Right lobe of liver (tissue), 6 donors: ENCODE results near the gene COL16A1. TPM values are rescaled to one million over a fixed set of nuclear protein-coding genes. Genes with fewer than 3 reads are reported as not detected.

ENCODE experiments used
- ATAC-seq, 4 donors: fragments of 200-7000 bp; cut with Tn5 transposase; one replicate each; pipeline ENCODE4 v1.9.1; 2020; ENCODE audit warnings: mild to moderate bottlenecking in 4 of 4, moderate library complexity in 4 of 4
- DNase-seq, 3 donors: peaks; one replicate each; pipeline ENCODE4 v3.0.0-alpha.2; 2020
- H3K27ac ChIP-seq, 3 donors: fragments of 200-600 bp; one replicate each; pipeline ENCODE4 v1.8.0; 2022
- H3K27me3 ChIP-seq, 2 donors: fragments of 200-600 bp; one replicate each; pipeline ENCODE4 v1.8.0; 2022
- H3K36me3 ChIP-seq, 4 donors: fragments of 200-600 bp; sonication (generic) in 1 of 4; one replicate each; pipeline versions ENCODE4 v1.5.1 to v1.8.0; 2017 to 2022; ENCODE audit warnings: control low read depth in 1 of 4
- H3K4me1 ChIP-seq, 4 donors: fragments of 200-600 bp; sonication (generic) in 1 of 4; one replicate each; pipeline versions ENCODE4 v1.5.1 to v1.8.0; 2017 to 2022; ENCODE audit warnings: control low read depth in 1 of 4
- H3K4me3 ChIP-seq, 3 donors: fragments of 200-600 bp; one replicate each; pipeline ENCODE4 v1.8.0; 2022
- H3K9me3 ChIP-seq, 4 donors: fragments of 200-600 bp; sonication (generic) in 1 of 4; one replicate each; pipeline versions ENCODE4 v1.5.1 to v1.8.0; 2017 to 2022; ENCODE audit warnings: control low read depth in 1 of 4
- CTCF ChIP-seq, 4 donors: fragments of 200-600 bp in 3 of 4; fragments of 450-650 bp in 1 of 4; IDR thresholded peaks; one replicate each; pipeline versions ENCODE4 v1.5.1 to v1.8.0; 2016 to 2022; ENCODE audit warnings: antibody characterized with exemption in 4 of 4, mild to moderate bottlenecking in 2 of 4
- POLR2A ChIP-seq: fragments of 450-650 bp; IDR thresholded peaks from one replicate; pipeline ENCODE4 v1.6.1; 2017; ENCODE audit warnings: antibody characterized with exemption, mild to moderate bottlenecking
- WGBS: methylation state at CpG from one replicate; pipeline ENCODE4 v1.1.6; 2018; ENCODE audit warnings: low coverage, low lambda C conversion rate; ENCODE audit not compliant: insufficient coverage; ENCODE audit errors: missing lambda C conversion rate; 5-methylcytosine and 5-hydroxymethylcytosine counted together
- intact Hi-C, 2 donors: fragments of 100-400 bp; cut with DNase I; formaldehyde crosslinking; loops; one replicate each; pipeline versions ENCODE4 v1.11.2 to v1.14.1; 2022
- total RNA-seq, 6 experiments: library from RNA; depleted of rRNA in 2 of 6; stranded (reverse); fragments of >200 nt in 2 of 6; fragmentation: NEBNext Ultra II Directional in 3 of 6; extraction: Animal tissue kit (Norgen Biotek cat#: 25700) in 3 of 6; gene quantifications; one replicate each; pipeline versions ENCODE4 v1.1.0 to v1.2.4, GENCODE V29; 2016 to 2023
- donor health status: DM: no; HTN: yes; CAD: no.
- donor health status: DM: no; HTN: no; CAD: no.
- donor health status: DM: no; HTN: no; CAD: no.
- donor health status: DM: no; HTN: yes; CAD: no.
- donor health status: DM: no; HTN: yes; CAD: no.

Gene COL16A1
- total RNA-seq, 6 experiments from 2014 or later: 0.73 to 3.5 (median 1.9) TPM

- no peak overlapping the region for H3K4me3 ChIP-seq
- no peak overlapping the region for H3K27ac ChIP-seq
- H3K36me3 ChIP-seq: peaks cover 0 to 54% (median 16%) of the 10 kb centered on the region in 4 donors
- intact Hi-C loops: no loop called here
- ATAC-seq: no peak
- WGBS: 70% methylated on average over 2 of the region's 11 CpGs
- no peaks in the 10 kb centered on the region for H3K4me1 ChIP-seq
- no peaks in the 10 kb centered on the region for H3K27me3 ChIP-seq
- no peak for TF ChIP-seq CTCF (IDR thresholded peaks at IDR 0.05)
- TF ChIP-seq POLR2A: no peak
- DNase-seq: no peak
- no peaks in the 10 kb centered on the region for H3K9me3 ChIP-seq
Observed at GRCh38 chr1:31627930-31628559, 75.8 kb downstream of the COL16A1 start.

GRCh38 chr1:31627301-31627929, 76.4 kb downstream of the COL16A1 start:
- H3K27me3 ChIP-seq: no peaks in the 10 kb centered on the region
- H3K27ac ChIP-seq: no peak overlapping the region
- WGBS: 54% methylated on average over 3 of the region's 13 CpGs
- no peaks in the 10 kb centered on the region for H3K4me1 ChIP-seq
- no peak overlapping the region for H3K4me3 ChIP-seq
- H3K9me3 ChIP-seq: no peaks in the 10 kb centered on the region
- intact Hi-C loops: no loop called here
- H3K36me3 ChIP-seq: peaks cover 0 to 48% (median 10%) of the 10 kb centered on the region in 4 donors
- ATAC-seq (no peak), DNase-seq (no peak)
- TF ChIP-seq CTCF (IDR thresholded peaks at IDR 0.05) (no peak), POLR2A (no peak)

GRCh38 chr1:31626223-31627207, 77.3 kb downstream of the COL16A1 start:
- no peaks in the 10 kb centered on the region for H3K27me3 ChIP-seq
- H3K4me3 ChIP-seq: no peak overlapping the region
- peaks cover 0 to 40% (median 5%) of the 10 kb centered on the region in 4 donors for H3K36me3 ChIP-seq
- H3K27ac ChIP-seq: no peak overlapping the region
- no peak for TF ChIP-seq CTCF (IDR thresholded peaks at IDR 0.05)
- no peak for TF ChIP-seq POLR2A
- no peak for DNase-seq
- WGBS: 69% methylated on average over 6 of the region's 23 CpGs
- intact Hi-C loops: no loop called here
- H3K9me3 ChIP-seq: no peaks in the 10 kb centered on the region
- no peak for ATAC-seq
- H3K4me1 ChIP-seq: no peaks in the 10 kb centered on the region

- H3K9me3 ChIP-seq: no peaks in the 10 kb centered on the region
- peaks cover 0 to 31% (median 4%) of the 10 kb centered on the region in 4 donors for H3K36me3 ChIP-seq
- H3K27me3 ChIP-seq: no peaks in the 10 kb centered on the region
- no peak overlapping the region for H3K4me3 ChIP-seq
- ATAC-seq (no peak), DNase-seq (no peak)
- WGBS: 42% methylated on average over 1 of the region's 4 CpGs
- H3K27ac ChIP-seq: no peak overlapping the region
- intact Hi-C loops: no loop called here
- no peaks in the 10 kb centered on the region for H3K4me1 ChIP-seq
- no peak for TF ChIP-seq CTCF (IDR thresholded peaks at IDR 0.05)
- TF ChIP-seq POLR2A: no peak
Observed at GRCh38 chr1:31625561-31626222, 78.1 kb downstream of the COL16A1 start.
